Skeletal muscle cell (primary cell): Measurements from ENCODE around the gene COL4A2.

ENCODE experiments used
- DNase-seq: peaks from one replicate; pipeline ENCODE4 v3.0.0-alpha.2; 2010; ENCODE audit warnings: low read depth
- H3K4me3 ChIP-seq: 2 replicates; pipeline ENCODE4 v1.5.1; 2011; ENCODE audit warnings: low read depth, mild to moderate bottlenecking, control low read depth, low read length, moderate library complexity

Gene COL4A2

DNA sequence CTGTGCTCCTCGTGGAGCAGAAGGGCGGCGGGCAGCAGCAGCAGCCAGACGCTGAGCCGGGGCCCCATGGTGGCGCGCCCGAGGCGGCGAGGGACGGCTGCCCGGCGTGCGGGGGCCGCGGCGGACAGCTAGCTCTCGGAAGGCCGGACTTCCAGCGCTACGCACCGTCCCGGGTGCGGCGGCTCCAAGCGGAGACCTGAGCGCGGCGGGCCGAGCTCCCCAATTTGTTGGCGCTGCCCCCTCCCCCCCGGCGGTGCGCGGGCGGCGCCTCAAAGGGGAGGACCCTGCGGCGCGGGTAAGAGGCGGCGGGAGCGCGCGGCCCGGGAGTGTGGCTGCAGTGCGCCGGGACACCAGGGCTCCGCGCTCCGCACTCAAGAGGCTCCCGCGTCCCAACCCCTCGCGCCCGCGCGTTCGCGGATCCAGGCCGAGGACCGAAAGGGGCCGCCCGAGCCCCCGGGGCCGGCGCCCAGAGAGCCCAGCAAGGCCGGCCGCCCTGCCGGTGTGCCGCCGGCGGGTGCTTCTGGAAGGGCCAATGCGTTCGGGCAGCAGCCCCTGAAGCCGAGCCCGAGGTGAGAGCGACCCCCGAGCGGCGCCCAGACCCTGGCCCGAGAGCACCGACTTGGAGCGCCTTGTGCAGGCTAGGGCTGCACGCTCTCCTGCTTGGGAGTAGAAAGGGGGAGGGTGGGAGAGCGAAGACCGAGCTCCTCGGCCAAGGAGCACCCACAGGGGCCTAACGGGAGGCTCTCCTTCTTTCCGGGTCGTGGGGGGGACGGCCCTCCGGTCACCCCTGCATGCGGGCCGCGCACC, at the start of gene COL4A2, which contains the start of gene COL4A1:
Gene COL4A2, plus strand, starts transcription at position 325 of the 807 bp plus-strand sequence. CDS start 620 bp downstream, outside the sequence.
Gene COL4A1, minus strand, starts transcription at position 198 of the 807 bp plus-strand sequence. Its CDS starts 130 bp downstream, at position 68.
- H3K4me3 ChIP-seq: peak within 1 kb of the TSS; percentile 74
- DNase-seq: no peak

- no peak for DNase-seq
- H3K4me3 ChIP-seq: no peak overlapping the region
Observed at GRCh38 chr13:110257408-110257807, 49.7 kb upstream of the COL4A2 start.

DNA sequence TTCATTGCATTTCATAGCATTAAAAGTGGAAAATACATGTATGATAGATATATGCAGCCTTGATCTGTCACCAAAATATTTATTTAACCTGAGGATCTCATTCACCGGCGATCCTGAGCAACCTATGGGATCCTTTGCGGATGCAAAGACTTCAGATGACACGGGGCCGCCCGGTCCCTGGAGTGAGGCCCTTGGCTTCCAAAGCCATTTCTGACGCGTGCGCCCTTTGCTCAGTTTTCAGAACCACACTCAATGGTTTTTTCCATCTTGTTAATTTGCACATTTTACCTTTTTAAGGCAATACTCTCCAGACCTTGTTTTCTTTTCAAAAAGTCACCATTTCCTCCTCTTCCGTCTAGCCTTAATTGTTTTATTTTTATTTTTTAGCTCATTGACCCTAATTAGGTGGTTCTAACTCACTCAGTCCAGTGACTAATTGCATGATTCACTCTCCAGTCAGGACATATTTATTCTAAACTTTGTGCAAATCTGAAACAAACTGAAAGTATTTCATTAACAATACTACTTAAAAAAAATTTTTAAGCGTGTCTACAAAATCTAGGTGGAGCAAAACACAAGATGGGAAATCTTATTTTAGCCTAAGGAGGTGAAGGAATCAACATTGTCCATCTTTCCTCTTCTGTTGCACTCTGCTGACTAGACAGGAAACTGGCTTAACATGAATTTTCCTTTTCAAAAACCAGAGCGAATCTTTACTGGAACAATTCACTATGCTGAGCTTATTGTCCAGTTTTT, 48.0 kb upstream of the COL4A2 start:
- no peak for DNase-seq
- H3K4me3 ChIP-seq: no peak overlapping the region

- no peak overlapping the region for H3K4me3 ChIP-seq
- no peak for DNase-seq
Observed at GRCh38 chr13:110259651-110260050, 47.4 kb upstream of the COL4A2 start.

DNA sequence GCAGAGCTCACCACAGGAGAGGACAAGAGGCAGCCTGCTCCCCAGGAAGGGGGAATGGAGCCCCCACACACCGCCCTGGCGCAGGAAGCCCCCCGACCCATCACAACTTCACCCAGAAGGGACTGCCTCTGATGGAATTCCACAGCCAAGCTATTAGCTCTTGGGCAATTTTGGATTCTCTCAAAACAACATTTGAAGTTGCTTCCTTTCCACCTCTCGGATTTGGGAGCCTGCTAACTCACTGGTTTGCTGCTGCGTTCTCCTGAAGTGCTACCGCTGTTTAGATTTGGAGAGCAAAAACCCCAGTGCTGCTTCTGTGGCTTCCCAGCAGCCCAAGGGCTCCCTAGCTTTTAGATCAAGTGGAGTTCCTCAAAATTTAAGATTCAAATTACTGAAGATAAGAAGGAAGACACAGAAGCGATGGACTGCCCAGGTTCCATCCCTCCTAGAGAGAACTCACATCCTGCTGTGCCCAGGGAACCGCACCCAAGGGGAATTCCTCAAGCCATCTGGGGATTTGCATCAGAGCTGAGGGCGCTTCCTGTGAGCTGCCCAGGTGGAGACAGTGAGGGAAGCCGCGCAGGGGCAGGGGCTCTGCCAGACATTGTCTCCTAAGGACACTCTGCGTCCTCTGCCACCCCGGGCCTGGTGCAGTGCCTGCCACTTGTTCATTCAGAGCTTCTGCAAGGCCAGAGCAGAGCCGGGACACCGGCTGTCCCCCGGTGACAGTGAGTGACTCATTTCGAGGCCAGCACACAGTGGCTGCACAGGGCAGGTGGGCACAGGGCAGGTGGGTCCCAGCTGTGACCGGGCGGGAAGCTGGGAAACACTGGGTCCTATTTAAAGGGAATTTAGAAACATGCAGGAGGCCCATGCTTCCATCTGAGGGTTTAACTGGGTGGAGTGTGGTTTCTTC, 45.7 kb upstream of the COL4A2 start:
- no peak for DNase-seq
- no peak overlapping the region for H3K4me3 ChIP-seq

DNA sequence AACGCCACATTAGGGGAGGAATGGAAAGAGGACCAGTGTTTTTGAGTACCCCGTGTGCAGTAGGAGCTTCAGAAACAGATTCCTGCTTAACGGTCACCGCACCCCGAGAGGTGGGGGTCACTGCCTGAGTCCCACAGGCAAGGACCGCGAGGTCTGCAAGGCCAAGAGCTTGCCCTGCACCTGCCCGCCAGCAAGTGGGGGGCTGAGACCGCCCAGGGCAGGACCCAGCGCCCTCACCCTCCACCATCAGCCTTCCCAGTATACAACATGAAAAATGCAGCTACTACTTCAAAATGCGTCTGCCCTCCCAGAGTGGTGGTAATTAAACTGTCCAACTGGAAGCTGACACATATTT, 45.0 kb upstream of the COL4A2 start:
- H3K4me3 ChIP-seq: no peak overlapping the region
- DNase-seq: no peak

GRCh38 chr13:110262508-110263291, 44.4 kb upstream of the COL4A2 start:
- no peak for DNase-seq

GRCh38 chr13:110263404-110263803, 43.7 kb upstream of the COL4A2 start:
- no peak for DNase-seq
- H3K4me3 ChIP-seq: no peak overlapping the region

More at GRCh38 chr13:110262508-110263291, 44.4 kb upstream of the COL4A2 start:
- no peak overlapping the region for H3K4me3 ChIP-seq

- no peak for DNase-seq
- no peak overlapping the region for H3K4me3 ChIP-seq
Observed at GRCh38 chr13:110263888-110264287, 43.2 kb upstream of the COL4A2 start.

- no peak for DNase-seq
- H3K4me3 ChIP-seq: no peak overlapping the region
Observed at GRCh38 chr13:110264685-110265275, 42.3 kb upstream of the COL4A2 start.

GRCh38 chr13:110265341-110265681, 41.8 kb upstream of the COL4A2 start:
- no peak for DNase-seq
- no peak overlapping the region for H3K4me3 ChIP-seq

DNA sequence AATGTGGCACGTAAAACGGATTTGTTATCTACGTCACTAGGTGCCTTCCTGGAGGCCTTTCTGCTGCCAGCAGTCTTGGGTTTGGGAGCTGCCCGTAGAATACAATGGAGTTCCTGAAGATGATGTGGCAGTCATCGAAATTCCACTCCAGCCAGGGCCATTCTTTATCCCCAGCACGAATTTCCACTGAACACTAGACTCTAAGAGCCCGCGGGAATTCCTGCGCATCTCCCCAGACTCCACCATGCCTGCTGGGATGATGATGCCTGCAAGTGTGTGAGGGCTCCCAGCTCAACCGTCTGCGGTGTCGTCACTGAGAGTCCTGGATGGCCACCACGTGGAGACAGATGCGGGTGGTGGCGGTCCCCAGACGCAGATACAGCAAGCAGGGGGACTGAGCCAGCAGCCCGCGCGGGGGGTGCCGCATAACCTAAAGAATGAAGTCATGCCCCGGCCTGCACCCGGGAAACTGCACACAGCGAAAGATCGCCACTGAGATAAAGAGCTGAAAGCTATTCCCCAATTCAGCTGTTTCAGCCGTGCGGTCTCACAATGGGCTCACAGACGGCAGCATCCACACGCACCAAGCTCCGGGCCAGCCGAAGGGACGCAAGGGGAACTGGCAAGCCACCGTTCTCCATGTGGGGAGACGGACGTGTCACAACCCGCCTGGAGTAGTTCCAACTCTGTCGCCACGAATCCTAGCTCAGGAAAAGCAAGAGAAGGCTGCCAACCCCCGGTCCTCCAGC, 41.2 kb upstream of the COL4A2 start:
- H3K4me3 ChIP-seq: no peak overlapping the region
- no peak for DNase-seq

DNA sequence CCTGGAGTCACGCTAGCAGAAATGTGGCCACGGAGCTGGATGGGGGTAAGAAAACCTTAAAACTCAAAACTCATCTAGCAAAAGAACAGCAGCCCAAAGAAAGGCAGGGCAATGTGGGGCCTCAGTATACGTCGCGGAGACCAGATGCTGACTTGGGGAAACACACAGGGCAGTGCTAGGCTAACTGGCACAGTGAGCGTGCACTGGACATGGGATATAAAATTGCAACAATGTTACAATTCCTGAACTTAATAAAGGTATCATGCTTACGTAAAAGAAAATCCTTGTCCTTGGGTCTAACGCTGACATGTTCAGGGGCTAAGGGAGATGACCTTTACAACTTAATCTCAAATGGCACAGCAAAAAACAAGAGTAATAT, 40.7 kb upstream of the COL4A2 start:
- H3K4me3 ChIP-seq: no peak overlapping the region
- no peak for DNase-seq

GRCh38 chr13:110266983-110267382, 40.1 kb upstream of the COL4A2 start:
- no peak for DNase-seq
- H3K4me3 ChIP-seq: no peak overlapping the region

DNA sequence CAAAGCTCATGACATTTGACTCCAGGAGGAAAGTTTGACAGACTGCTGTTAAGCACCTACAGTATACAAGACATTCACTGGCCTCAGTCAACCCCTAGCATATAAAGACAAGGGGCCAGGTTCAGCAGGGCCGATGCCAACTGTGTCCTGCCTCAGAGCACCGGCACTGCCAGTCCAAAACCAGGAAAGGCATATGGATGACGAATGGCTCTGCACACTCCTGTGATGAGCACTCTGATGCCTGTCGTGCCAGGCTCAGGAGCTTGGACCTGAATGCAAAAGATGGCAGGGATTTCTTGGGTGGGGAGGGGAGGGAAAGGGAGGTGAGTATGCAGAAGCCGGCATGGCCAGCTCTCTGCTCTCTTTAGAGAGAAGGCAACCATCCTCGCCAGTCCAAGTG, 39.0 kb upstream of the COL4A2 start:
- DNase-seq: no peak
- H3K4me3 ChIP-seq: no peak overlapping the region

DNA sequence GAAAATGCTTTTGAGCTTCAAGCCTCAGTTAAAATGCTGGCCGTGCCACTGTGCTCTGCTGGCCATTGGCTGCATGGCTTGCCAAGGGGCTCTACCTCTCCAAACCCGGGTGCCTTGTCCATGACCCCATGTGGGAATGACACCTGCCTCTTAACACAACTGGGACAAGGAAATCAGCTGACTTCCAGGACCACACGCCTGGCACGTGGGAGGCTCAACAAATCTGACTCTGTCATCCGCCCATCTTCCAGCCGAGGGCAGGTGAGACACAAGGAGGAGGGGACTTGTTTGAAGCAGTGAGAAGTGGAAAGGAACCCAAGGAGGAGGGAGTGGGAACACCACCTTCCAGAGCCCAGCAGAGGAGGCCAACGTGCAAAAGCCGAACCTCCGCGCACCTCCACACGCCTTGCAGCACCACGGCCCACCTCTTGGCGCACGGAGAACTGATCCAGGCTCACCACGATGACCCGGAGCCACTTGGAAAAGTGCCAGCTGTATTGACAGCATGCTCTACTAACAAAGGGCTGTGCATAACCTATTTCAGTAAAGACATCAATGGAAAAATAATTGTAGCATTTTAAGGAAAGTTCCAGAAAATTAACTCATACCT, 38.4 kb upstream of the COL4A2 start:
- H3K4me3 ChIP-seq: no peak overlapping the region
- no peak for DNase-seq

DNA sequence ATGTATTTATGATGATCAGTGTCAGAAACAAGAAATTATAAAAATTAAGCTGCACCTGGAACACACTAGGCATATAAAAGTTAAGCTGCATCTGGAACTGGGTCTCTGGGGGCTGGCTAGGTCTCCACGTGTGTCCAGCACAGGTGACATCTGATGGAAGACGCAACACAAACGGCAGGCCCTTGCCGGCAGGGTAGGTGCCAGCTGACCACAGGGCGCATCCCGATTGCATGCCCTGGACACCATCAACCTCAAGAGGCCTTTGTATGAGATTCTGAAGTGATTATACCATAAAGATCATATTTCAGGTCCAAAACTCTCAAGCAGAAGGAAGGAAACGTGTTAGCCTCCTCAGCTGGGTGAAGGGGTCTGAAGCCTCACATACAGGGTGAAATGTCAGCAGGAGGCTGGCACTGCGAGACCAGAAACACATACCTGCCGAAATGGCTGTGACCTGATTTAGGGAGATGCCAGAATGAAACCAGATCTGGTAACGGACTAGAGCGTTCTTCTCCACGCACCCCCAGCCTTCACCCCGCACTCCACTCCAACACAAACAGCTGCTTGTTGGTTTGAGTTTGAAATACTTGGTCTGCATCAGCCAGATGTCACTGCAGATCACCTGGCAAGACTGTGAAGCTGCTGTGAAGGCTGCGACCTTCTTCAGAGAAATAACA, 37.4 kb upstream of the COL4A2 start:
- DNase-seq: no peak
- no peak overlapping the region for H3K4me3 ChIP-seq
